Liver (tissue), 3 donors: Measurements from ENCODE around the gene MCTP1.

Experiments used
- ATF3 ChIP-seq: IDR thresholded peaks from 2 replicates; pipeline ENCODE4 v1.6.1; 2016; ENCODE audit warnings: antibody characterized with exemption
- JUND ChIP-seq, 2 donors: IDR thresholded peaks; 2 replicates each; pipeline ENCODE4 v1.6.1; 2016; ENCODE audit warnings: antibody characterized with exemption in 2 of 2
- TF ChIP-seq, protein P1 (sequence below): fragments of 150-350 bp; IDR thresholded peaks from 2 replicates; pipeline ENCODE4 v1.5.1; 2017; ENCODE audit warnings: improper control_type of control experiment, low read depth, low read length; ENCODE audit not compliant: missing input control
- donor health status: healthy.
- donor health status: healthy.

DNA sequence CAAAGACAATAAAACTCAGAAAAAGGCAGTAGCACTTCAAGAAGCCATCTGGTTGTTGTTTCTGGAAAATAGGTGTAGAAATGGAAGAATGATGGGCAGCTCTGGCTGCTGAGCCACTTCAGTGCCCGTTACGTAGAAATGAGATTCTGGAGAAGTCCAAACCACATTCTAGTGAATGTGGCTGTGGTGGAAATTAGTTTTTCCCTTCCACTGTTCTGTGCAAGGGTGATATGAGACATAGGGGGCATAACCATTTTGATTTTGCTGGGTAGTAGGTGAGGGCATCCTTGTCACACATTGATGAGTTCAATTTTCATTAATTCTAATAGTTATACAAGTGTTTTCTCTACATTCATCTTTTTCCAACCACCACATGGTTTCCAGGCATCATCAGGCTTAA is 275.1 kb downstream of the MCTP1 start:
- TF ChIP-seq, protein P1, sequence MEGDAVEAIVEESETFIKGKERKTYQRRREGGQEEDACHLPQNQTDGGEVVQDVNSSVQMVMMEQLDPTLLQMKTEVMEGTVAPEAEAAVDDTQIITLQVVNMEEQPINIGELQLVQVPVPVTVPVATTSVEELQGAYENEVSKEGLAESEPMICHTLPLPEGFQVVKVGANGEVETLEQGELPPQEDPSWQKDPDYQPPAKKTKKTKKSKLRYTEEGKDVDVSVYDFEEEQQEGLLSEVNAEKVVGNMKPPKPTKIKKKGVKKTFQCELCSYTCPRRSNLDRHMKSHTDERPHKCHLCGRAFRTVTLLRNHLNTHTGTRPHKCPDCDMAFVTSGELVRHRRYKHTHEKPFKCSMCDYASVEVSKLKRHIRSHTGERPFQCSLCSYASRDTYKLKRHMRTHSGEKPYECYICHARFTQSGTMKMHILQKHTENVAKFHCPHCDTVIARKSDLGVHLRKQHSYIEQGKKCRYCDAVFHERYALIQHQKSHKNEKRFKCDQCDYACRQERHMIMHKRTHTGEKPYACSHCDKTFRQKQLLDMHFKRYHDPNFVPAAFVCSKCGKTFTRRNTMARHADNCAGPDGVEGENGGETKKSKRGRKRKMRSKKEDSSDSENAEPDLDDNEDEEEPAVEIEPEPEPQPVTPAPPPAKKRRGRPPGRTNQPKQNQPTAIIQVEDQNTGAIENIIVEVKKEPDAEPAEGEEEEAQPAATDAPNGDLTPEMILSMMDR, result no peak
- TF ChIP-seq JUND (IDR thresholded peaks at IDR 0.05) (no peak), ATF3 (no peak)
